Small intestine (tissue), 7 donors: ENCODE data around the gene FLAD1. TPM values are rescaled to one million over a fixed set of nuclear protein-coding genes. Genes with fewer than 3 reads are reported as not detected.
A peak's percentile ranks its signal among the peaks of the same experiment; 100 is the strongest.

Experiments used
- DNase-seq, 2 donors: peaks; one replicate each; pipeline versions ENCODE4 v3.0.0 to v3.0.0-alpha.2; 2013
- FAIRE-seq: peaks from 2 replicates; lab custom pipeline; 2012; peaks lifted over from hg19 to GRCh38; lab: Jason Lieb, UNC
- H3K27ac ChIP-seq, 3 donors: one replicate each; pipeline ENCODE4 v1.5.1; 2013; ENCODE audit warnings: low read length in 2 of 3, mild to moderate bottlenecking in 2 of 3, control low read depth in 1 of 3, inconsistent platforms in 1 of 3, low read depth in 1 of 3, moderate library complexity in 1 of 3
- H3K27me3 ChIP-seq, 3 donors: one replicate each; pipeline ENCODE4 v1.6.1; 2013; ENCODE audit warnings: low read length in 3 of 3, inconsistent platforms in 1 of 3; ENCODE audit not compliant: control insufficient read depth in 3 of 3, insufficient read depth in 3 of 3
- H3K36me3 ChIP-seq, 3 donors: one replicate each; pipeline ENCODE4 v1.6.1; 2013; ENCODE audit warnings: low read length in 3 of 3, inconsistent platforms in 1 of 3, low read depth in 1 of 3, mild to moderate bottlenecking in 1 of 3, moderate library complexity in 1 of 3; ENCODE audit not compliant: control insufficient read depth in 3 of 3, insufficient read depth in 2 of 3
- H3K4me1 ChIP-seq, 3 donors: one replicate each; pipeline ENCODE4 v1.6.1; 2013; ENCODE audit warnings: low read length in 2 of 3, inconsistent platforms in 1 of 3, low read depth in 1 of 3, mild to moderate bottlenecking in 1 of 3, moderate library complexity in 1 of 3; ENCODE audit not compliant: control insufficient read depth in 3 of 3, insufficient read depth in 2 of 3
- H3K4me3 ChIP-seq, 3 donors: one replicate each; pipeline ENCODE4 v1.5.1; 2013; ENCODE audit warnings: low read length in 3 of 3, control low read depth in 1 of 3, inconsistent platforms in 1 of 3, low read depth in 1 of 3, mild to moderate bottlenecking in 1 of 3, moderate library complexity in 1 of 3
- H3K9me3 ChIP-seq, 2 donors: one replicate each; pipeline ENCODE4 v1.6.1; 2013; ENCODE audit warnings: low read depth in 1 of 2, low read length in 1 of 2; ENCODE audit not compliant: control insufficient read depth in 2 of 2, insufficient read depth in 1 of 2
- WGBS, 3 donors: extraction: QIAGEN DNeasy Blood & Tissue Kit; methylation state at CpG; one replicate each; pipeline ENCODE4 v1.1.7; 2013; 5-methylcytosine and 5-hydroxymethylcytosine counted together
- polyA plus RNA-seq, 4 donors: library from polyadenylated mRNA; stranded (reverse) in 3 of 4; unstranded in 1 of 4; fragments of 200-250 nt in 3 of 4; fragments of 120-200 nt in 1 of 4; gene quantifications; one replicate each; pipeline versions ENCODE4 v1.2.1 to v1.2.3, GENCODE V29; 2013
- donor health status: healthy with polysubstance abuse.
- donor health status: control.
- donor health status: control.
- donor health status: Bipolar disorder and iron deficiency.
- donor health status: healthy.

FLAD1 gene
- polyA plus RNA-seq, 4 donors: 25.1 to 51.4 (median 34.4) TPM

DNA sequence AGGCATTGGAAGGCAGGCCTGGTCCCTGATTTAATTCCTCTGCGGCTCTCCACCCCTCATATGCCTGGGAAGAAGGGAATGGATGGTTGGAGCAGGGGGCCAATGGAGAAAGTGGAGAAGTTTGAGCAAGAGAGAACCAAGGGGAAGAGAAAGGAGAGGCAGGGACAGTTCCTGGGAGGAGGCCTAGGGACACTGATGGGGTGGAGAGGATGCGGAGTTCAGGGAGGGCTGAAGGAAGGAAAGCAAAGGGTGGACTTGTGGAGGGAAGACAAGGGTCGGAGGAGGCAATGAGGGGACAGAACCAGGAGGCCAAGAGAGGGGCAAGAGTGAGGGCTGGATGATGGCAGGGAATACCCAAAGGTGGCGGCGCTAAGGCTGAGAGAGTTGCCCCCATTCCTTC, 26.6 kb downstream of the FLAD1 start:
- Histone ChIP-seq H3K9me3 (no peaks in the 10 kb centered on the region), H3K4me1 (peaks cover 7 to 89% (median 41%) of the 10 kb centered on the region in 3 donors), H3K4me3 (peak overlapping the region in 2 of 3 donors; percentile 13 to 60), H3K27ac (peak overlapping the region; percentile 17 to 95 (median 73)), H3K36me3 (peaks cover 0 to 92% (median 8%) of the 10 kb centered on the region in 3 donors), H3K27me3 (no peaks in the 10 kb centered on the region)
- WGBS, 3 donors: 78 to 88% (median 83%) methylated on average over 5 of the region's 5 CpGs
- DNase-seq (no peak), FAIRE-seq (no peak)

DNA sequence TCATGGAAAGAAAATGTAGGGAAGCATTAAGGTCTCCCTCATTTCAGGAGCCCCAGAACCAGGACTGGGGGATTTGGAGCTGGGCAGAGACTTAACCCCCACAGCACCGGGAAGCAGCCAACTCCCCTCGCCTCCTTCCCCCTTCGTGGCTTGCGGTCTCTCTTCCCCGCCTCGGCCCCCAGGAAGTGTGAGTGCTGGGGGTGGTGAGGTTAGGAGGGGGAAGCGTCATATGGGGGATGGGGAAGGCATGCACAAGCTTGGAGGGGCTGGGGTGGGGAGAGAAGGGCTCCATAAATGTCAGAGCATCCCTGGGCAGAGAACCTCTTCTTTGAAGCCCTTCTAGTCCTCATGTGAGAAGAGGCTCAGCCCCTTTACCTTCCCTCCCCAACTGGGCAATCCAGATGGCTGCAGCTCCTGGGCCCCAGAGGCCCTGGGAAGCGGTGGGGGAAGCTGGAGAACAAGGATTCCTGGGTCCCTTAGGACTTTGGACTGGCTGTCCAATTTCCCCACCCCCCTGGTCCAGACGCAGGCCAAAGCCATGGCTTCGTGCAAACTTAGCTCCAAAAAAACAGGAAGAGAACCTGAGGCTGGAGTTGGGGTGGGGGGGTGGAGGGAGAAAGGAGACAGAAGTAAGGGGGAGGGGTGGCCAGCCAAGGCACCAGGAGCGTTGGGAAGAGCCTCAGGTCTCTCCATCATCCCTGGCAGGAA, 27.2 kb downstream of the FLAD1 start:
- H3K4me1 ChIP-seq: peaks cover 7 to 85% (median 36%) of the 10 kb centered on the region in 3 donors
- H3K36me3 ChIP-seq: peaks cover 3 to 94% (median 14%) of the 10 kb centered on the region in 3 donors
- H3K4me3 ChIP-seq: peak overlapping the region in 2 of 3 donors; percentile 38 to 60
- H3K27ac ChIP-seq: peak overlapping the region; percentile 28 to 95 (median 73)
- no peaks in the 10 kb centered on the region for H3K27me3 ChIP-seq
- DNase-seq: peak in 1 of 2 donors; percentile 47
- FAIRE-seq: no peak
- H3K9me3 ChIP-seq: no peaks in the 10 kb centered on the region
- WGBS, 3 donors: 28 to 45% (median 28%) methylated on average over 8 to 11 of the region's 11 CpGs

DNA sequence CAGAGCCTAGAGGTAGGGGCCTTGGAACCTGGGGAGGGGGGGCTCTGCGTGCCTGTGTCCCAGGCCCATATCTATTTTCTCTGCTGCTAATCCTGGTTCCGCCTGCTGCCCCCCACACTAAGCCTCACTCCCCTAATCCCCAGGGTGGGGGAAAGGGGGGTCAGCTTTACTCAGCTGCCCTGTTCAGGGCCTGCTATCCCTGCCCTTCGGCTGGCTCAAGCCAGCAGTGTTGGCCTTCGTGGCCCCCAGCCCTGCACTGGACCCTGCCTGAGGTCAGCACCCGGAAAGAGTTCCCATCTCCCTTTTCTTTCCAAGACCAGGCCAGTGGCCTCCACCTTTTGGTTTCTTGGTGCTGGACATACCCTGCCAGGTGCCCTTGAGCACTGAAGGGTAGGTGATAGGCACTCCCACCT, 27.9 kb downstream of the FLAD1 start:
- H3K27ac ChIP-seq: peak overlapping the region; percentile 28 to 95 (median 73)
- no peak for FAIRE-seq
- H3K27me3 ChIP-seq: no peaks in the 10 kb centered on the region
- no peak for DNase-seq
- H3K4me1 ChIP-seq: peaks cover 4 to 79% (median 30%) of the 10 kb centered on the region in 3 donors
- peaks cover 6 to 94% (median 17%) of the 10 kb centered on the region in 3 donors for H3K36me3 ChIP-seq
- H3K4me3 ChIP-seq: peak overlapping the region in 1 of 3 donors; percentile 60
- 62 to 75% (median 64%) methylated on average over 4 to 5 of the region's 5 CpGs for WGBS, 3 donors
- H3K9me3 ChIP-seq: no peaks in the 10 kb centered on the region

DNA sequence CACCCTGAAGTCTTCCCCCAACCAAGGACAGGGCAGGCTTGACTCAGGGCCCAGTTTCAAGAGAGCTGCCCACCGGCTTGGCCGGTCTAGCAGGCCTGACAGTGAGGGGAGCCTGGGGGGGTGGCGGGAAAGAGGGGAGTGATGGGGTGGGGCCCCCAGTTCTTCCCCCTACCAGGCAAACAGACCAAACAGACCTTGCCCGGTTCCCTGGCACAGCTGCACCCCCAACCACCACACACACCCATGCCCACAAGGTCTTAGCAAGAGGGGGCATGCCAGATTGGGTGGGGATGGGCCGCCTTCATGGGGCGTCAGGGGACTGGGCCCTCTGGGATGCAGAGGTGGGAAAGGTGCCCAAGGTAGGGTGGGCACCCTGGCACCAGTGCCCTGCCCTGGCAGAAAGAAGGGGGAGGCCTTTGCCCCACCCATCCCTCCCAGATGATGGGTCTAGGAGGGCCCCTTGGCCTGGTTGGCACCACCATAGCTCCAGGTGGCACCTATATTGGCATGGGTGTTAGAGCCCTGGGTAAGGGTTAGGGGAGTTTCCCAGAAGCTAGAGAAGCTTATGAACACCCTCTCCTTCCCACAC, 28.4 kb downstream of the FLAD1 start:
- peaks cover 6 to 94% (median 17%) of the 10 kb centered on the region in 3 donors for H3K36me3 ChIP-seq
- H3K9me3 ChIP-seq: no peaks in the 10 kb centered on the region
- peak overlapping the region in 1 of 3 donors; percentile 60 for H3K4me3 ChIP-seq
- H3K4me1 ChIP-seq: peaks cover 0 to 78% (median 28%) of the 10 kb centered on the region in 3 donors
- 69 to 79% (median 72%) methylated on average over 5 to 6 of the region's 6 CpGs for WGBS, 3 donors
- no peaks in the 10 kb centered on the region for H3K27me3 ChIP-seq
- peak overlapping the region; percentile 50 to 95 (median 84) for H3K27ac ChIP-seq
- FAIRE-seq: no peak
- DNase-seq: no peak

DNA sequence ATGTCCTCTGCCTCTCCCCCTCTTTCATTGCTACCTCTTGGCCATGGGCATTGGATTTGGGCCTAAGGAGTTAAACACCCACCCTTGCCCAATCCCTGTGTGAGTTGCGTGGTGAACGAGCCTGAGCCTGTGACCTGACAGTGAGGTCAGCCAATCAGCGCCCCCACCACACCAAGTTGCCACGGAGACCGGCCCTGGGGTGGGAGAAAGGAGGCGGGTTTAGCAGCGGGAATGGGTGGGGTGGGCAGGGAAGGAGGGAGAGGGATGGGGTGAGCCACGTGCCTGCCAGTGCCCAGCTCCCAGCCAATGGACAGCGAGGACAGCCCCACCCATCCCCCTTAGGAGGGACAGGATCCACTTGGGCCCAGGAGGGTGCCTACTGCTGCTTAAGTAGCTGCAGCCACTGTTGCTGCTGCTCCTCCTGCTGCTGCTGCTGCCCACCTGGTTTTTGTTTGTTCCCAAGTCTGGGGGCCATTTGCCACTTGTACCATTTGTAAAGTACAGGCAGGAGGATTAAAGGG, 28.9 kb downstream of the FLAD1 start:
- Histone ChIP-seq H3K36me3 (peaks cover 6 to 96% (median 17%) of the 10 kb centered on the region in 3 donors), H3K9me3 (no peaks in the 10 kb centered on the region), H3K4me1 (peaks cover 0 to 77% (median 31%) of the 10 kb centered on the region in 3 donors), H3K27me3 (no peaks in the 10 kb centered on the region), H3K27ac (peak overlapping the region; percentile 50 to 95 (median 84)), H3K4me3 (peak overlapping the region in 1 of 3 donors; percentile 60)
- FAIRE-seq (no peak), DNase-seq (peak; percentile 73 to 91)
- WGBS, 3 donors: 7 to 37% (median 36%) methylated on average over 8 to 9 of the region's 9 CpGs

DNA sequence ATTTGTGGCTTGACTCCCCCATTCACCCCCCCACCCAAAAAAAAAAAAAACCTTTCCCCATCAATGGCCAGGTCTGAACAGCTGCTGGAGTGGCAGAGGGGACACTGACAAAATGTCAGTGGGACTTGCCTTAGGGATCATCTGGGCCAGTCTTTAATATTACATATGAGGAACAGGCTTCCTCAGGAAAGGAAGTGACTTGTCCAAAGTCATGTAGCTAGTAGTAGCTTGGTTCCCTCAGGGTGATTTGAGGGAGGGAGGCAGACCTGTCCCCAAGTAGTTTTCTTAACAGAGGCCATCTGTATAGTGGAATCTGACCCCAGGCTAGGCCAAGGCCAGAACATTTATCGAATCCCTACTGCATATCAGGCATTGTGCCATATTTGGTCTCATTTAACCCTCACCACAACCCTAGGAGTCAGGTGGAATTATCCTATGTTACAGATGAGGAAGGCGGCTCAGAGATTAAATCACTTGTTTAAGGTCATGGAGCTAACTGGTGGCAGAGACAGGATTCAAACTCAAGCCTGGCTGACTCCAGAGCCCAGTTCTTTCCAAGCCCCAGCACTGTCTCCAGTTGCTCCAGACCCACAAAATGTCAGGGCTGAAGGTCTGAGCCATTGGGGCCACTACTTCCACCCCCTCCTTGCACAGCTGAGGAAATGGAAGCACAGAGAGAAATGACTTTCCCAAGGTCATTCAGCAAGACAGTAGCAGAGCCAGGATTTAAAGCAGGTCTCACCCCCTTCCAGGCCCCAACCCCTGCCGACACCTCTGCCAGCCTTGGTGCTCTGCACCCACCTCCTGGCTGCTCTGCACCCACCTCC, 29.8 kb downstream of the FLAD1 start:
- Histone ChIP-seq H3K9me3 (no peaks in the 10 kb centered on the region), H3K4me1 (peaks cover 2 to 75% (median 33%) of the 10 kb centered on the region in 3 donors), H3K36me3 (peaks cover 6 to 95% (median 17%) of the 10 kb centered on the region in 3 donors), H3K27ac (peak overlapping the region; percentile 50 to 95 (median 84)), H3K27me3 (no peaks in the 10 kb centered on the region), H3K4me3 (no peak overlapping the region)
- WGBS, 3 donors: 22 to 55% (median 46%) methylated on average over 3 of the region's 3 CpGs
- DNase-seq: peak in 1 of 2 donors; percentile 68
- no peak for FAIRE-seq

DNA sequence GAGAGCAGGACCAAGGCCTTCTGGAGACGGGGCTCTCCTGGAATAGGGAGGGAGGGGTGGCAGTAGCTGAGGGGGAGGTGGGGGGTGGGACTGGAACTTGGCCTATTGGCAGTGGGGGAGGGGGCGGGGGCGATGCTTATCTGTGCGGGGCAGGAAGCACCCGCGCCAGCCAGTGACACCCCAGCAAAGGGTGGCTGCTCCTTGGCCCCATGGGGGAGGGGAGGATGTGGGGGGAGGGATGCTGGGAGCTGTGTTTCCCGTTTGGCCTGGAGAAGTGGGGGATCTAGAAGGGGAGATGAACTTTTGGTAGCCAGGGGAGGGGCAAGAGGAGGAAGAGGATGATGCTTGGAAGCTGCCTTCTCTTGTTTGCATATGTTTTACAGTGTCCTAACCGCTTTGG, 30.5 kb downstream of the FLAD1 start:
- Histone ChIP-seq H3K4me3 (no peak overlapping the region), H3K27me3 (no peaks in the 10 kb centered on the region), H3K36me3 (peaks cover 6 to 95% (median 22%) of the 10 kb centered on the region in 3 donors), H3K9me3 (no peaks in the 10 kb centered on the region), H3K4me1 (peaks cover 2 to 71% (median 33%) of the 10 kb centered on the region in 3 donors), H3K27ac (peak overlapping the region; percentile 48 to 95 (median 84))
- 7 to 35% (median 32%) methylated on average over 8 of the region's 8 CpGs for WGBS, 3 donors
- DNase-seq (peak in 1 of 2 donors; percentile 71), FAIRE-seq (no peak)
